SH-SY5Y (cell line): ENCODE measurements around the gene GRB10.

Source experiments
- GATA2 ChIP-seq: IDR thresholded peaks from 2 replicates; pipeline ENCODE4 v1.6.1; 2011; ENCODE audit warnings: mild to moderate bottlenecking, low read depth, low read length
- GATA3 ChIP-seq: IDR thresholded peaks from 2 replicates; pipeline ENCODE4 v1.6.1; 2011; ENCODE audit warnings: low read depth, mild to moderate bottlenecking, low read length, moderate library complexity

GRCh38 chr7:50659329-50659965 lies 123.2 kb downstream of the GRB10 start:
- TF ChIP-seq GATA3 (no peak), GATA2 (no peak)
